Forelimb muscle (tissue), 1 donor: ENCODE results near the gene PJVK. TPM values are rescaled to one million over a fixed set of nuclear protein-coding genes. Genes with fewer than 3 reads are reported as not detected.
A peak's percentile ranks its signal among the peaks of the same experiment; 100 is the strongest.

Experiments
- DNase-seq: peaks from one replicate; pipeline ENCODE4 v3.0.0-alpha.2; 2013; ENCODE audit warnings: low read depth
- polyA plus RNA-seq: library from polyadenylated mRNA; unstranded; fragments of 120-200 nt; gene quantifications from one replicate; pipeline ENCODE4 v1.2.1, GENCODE V29; 2013; ENCODE audit not compliant: insufficient read length

The PJVK gene
- polyA plus RNA-seq, 1 donor, result 6.2 TPM

DNA sequence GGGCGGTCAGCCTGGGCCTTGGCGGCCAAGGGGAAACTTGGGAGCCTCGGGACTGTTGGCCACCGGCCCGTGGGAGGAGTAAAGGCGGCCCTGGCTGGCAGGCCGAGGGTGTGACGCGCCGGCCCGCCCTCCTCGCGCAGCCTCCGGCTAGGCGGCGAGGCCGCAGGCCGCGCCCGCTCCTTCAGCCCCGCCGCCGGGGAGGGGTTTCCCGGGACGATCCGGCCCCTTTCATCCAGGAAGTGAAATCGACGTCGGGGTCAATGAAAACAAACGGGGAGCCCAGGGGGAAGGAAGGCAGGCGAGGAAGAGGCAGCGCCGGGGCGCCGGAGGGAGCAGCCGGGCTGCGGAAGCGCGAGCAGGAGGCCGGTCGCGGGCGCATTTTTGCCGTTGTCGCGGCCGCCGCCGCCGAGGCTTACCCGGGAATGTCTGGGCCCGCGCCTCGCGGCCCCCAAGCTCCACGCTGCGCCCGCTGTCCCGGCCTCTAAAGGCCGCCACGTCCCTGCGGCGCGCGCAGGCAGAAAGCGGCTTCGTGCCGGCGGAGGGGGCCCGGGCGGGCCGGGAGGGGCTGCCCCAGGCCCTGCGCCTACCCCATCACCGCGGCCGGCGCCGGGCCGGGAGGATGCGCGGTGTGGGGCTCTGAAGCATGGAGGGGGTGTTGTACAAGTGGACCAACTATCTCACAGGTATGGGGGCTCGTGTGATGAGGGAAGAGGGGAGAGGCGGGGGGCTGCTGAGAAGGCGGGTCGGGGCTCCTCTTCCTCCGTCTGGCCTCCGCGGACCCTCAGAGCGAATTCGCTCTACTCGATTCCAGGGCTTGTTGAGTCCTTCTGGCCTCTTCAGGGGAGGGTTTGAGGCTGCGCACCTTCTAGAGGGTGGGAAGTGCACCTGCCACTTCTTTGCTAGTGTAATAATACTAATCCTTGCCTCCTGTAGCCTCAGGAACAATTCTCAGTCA, 29.3 kb downstream of the PJVK start, which contains the start of gene PLEKHA3:
PLEKHA3 (plus strand) TSS at position 231 of the 955 bp plus-strand sequence; CDS start at position 644, 413 bp downstream.
- DNase-seq, result peak; percentile 80

DNA sequence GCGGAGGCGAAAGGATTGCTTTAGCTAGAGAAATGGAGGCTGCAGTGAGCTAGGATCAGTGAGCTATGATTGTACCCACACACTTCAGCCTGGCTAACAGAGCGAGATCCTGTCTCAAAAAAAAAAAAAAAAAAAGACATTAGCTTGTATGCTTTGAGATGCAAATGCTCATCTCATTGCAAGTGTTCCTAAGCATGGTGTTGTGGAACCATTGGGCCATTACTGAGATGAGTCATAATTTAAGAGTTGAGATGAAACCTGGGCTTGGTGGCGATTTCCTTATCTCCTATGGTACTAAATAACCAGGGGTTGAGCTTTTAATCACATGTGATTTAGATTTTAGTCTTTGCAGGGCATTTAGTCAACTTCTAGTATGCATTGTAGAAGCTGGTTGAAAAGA, 31.3 kb downstream of the PJVK start:
- no peak for DNase-seq

DNA sequence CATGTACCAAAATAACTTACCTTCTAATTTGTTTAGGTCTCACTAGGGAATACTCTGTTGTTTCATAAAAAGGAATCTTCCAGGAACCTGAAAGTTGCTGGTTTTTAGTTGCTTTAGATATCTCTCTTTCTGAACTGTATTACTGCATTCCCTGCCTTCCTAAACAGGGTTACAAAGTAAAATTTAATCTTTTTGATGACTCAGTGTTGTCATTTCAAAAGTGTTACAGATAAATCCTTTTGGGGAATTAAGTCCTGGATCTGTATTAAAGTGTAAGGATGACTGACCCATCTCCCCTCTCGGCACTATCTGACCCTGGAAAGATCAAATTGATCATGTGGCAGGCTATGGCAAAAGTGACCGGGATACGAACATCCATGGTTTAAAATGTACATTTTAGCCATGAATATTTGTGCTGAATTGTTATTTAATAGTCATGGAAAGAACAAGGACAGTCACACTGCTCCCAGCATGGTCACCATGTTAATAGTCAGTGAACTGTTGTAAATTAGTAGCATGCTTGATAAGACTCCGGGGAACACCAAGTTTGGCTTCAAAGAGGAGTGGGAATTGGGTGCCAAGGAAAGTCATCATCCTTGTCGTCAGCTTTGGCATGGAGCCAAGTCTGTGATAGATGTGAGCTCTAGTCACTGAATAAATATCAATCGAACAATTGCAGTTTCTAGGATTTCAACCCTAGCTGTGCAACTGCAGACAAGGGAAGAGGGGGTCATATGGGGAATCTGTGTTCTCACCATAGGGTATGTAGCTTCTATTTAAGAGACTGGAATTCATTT, 33.3 kb downstream of the PJVK start:
- no peak for DNase-seq

DNA sequence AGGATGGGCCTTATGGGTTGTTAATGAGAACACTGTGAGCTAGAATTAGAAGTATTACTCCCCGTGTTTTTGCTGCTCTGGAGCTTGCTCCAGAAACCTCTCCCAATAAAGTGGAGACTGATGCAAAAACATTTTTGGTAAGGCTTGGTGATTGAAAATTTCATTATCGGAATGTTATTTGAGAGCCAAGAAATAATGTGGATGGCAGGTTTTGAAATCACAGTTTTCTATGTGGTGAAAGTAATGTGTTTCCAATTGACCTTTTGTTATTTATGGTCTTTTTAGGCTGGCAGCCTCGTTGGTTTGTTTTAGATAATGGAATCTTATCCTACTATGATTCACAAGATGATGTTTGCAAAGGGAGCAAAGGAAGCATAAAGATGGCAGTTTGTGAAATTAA, 34.2 kb downstream of the PJVK start:
- no peak for DNase-seq

DNA sequence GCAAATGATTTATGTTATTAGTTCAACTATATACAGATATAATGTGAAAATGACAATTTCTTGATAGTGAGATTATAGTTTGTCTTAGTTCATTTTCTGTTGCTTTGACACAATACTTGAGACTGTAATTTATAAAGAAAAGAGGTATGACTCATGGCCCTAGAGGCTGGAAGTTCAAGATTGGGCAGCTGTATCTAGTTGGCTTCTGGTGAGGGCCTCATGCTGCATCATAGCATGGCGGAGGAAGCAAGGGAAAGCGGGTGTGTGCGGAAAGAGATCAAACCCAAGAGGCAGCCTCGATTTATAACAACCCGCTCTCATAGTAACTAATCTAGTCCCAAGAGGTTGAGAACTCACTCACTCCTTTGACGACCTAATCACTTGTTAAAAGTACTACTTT, 40.4 kb downstream of the PJVK start:
- no peak for DNase-seq

DNA sequence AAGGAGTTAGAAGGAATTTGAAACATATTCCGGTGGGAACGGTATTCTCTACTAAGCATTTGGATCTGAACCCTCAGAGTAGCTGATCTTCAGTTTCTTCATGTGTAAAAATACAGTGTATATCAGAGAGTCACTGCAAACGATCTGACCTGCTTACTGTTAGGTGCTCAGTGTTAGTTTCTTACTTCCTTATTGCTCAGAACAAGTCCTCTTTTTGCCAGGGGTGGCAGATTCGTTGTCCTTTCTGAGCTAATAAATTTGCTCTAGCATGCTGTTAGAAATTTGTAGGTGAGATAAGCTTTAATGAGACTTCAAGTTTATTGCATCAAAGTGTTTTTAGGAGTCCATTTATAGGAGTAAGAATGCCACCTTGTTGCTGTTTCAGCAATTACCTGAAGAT, 44.9 kb downstream of the PJVK start:
- DNase-seq, result no peak

DNA sequence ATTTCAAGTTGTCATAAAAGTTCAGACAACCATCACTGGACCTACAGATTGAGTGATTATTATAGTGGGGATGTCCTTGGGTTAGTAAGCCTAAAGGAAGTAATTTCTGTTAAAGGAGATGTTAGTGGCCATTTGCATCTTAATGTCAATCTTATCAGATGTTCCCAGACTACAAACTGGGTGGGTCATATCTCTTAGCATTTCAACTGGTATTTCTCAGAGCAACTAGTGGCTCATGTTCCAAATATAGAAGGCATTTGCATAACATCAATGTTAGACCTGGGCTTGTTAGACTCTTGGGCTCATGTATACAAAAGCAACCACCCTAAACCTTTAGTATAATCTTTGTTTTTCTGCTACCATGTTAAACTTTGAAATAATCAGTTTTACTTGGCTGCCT, 47.0 kb downstream of the PJVK start:
- no peak for DNase-seq

DNA sequence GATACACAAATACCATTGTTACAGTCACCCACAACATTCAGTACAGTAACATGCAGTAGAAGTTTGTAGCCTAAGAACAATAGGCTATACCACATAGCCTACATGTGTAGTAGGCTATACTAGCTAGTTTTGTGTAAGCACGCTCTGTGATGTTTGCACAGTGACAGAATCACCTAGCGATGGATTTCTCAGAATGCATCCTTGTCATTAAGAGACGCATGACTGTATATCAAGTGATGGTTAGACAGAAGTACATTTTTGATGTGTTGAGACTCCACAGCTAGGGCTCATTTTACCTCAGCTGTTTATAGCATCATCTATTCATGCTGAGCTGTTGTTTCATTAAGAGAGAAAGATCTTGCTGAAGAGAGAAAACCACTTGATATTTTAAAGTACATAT, 48.5 kb downstream of the PJVK start:
- no peak for DNase-seq

DNA sequence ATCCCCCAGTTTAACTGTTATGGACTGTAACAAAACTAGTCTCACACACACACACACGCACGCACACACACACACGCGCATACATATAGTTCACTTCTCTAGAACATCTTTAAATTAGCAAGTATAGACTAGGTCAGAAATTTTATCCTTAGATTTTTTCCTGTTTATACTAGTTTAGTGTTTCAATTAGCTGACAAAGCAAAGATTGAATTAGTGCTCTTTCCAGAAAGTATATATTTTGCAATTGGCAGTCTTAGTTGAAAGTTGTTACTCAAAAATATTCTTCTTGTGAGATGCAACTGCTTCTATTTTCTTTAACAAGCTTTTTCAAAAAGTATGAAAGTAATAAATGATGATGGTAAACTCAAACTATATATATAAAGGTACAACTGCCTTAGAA, 51.6 kb downstream of the PJVK start:
- no peak for DNase-seq

DNA sequence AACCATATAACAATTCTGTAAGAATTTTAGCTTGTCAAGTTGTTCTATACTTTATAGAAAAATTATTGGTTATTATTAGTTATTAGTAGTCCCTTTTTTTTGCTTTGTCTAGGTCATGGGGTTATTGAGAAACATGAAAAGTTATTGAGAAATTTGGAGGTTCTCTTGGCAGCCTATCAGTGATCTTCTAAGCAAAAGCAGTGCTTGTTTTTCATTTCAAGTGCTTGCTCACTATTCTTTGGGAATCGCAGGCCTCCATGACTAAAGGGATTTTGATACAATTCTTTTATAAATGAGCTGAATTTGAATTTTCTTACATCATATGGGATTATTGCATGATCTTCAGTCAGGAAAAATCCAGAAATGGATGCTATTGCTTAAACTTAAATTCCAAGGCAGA, 54.9 kb downstream of the PJVK start:
- no peak for DNase-seq

DNA sequence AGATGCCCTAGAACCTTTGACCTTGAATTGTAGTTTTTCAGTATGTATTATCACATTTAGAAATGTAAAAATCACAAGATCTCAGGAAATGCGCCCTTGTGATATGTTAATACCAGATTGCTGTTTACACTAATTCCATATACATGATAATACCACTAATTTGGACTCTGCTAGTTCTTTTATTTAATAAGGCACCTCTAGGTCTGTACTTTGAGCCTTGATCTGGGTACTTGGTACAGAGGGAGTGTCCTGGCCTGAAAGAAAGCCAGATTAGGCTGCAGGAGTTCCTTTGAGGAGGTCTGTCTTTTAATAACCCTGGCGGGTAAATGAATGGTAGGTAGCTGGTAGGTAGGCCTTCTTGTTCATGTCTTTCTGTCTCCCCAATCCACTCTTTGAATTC, 55.3 kb downstream of the PJVK start:
- DNase-seq, result no peak

DNA sequence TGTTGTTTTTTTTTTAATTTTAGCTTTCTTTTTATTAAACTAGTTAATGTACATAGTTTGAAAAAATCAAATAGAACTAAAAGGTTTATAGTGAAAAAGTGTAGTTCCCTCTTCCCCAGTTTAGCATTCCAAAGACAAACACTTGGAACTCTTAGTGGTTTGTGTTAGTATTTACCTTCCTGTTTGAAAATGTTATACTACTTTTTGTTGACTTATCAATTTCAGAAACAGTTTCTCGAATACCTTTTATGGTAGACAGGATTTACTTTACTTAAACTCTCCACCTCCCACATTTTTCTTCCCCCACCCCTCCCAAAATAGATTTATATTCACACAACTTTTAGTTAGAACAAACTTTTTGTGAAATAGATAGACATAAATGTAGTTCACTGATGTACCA, 55.8 kb downstream of the PJVK start:
- DNase-seq, result no peak

DNA sequence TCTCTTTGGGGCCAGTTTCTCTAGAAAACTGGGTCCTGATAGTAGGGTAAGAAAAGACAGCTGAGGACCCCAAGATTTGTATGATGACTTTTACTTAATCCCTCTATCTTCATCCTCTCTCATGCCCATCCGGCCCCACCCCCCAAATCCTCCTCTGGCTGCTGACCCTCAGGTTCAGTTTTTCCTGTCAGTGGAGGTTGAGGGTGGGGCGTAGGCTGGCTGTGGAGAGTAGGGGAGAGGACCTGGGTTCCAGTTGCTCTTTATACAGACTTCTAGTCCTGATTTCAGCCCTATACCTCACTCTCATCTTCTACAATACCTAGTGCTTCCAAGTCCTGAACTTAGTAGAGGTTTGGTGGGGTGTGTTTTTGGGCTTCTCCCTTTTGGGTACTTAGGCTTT, 57.5 kb downstream of the PJVK start:
- DNase-seq, result no peak

DNA sequence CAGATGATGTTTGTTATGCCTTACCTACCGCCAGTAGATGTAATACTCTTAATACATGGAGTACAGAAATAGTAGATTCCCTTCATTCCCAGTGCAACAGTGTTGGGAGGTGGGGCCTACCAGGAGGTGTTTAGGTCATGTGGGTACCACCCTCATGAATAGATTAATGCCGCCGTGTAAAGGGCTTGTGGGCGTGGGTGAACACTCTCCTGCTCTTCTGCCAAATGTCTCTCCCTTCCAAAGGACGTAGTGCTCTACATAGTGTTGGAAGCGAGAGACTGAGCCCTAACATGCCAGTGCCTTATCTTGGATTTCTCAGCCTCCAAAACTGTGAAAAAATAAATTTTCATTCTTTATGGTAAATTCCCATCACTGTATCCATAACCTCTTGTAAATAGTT, 59.2 kb downstream of the PJVK start:
- no peak for DNase-seq

Other genes with a start within 250 kb of the PJVK start
- 57.0 TPM for gene PRKRA, start 203 bp upstream of the PJVK start, polyA plus RNA-seq
- gene FKBP7, start 27.2 kb downstream of the PJVK start, polyA plus RNA-seq, result 40.2 TPM
- gene PLEKHA3, start 29.1 kb downstream of the PJVK start, polyA plus RNA-seq, result 13.4 TPM